ENCODE data around the gene PITPNM1. TPM values are rescaled to one million over a fixed set of nuclear protein-coding genes. Genes with fewer than 3 reads are reported as not detected.

PITPNM1 gene
- total and polyA plus RNA-seq, 2 of the 13 experiments (the other 11 are each of a cell fraction or from before 2014, with no cell fraction given), result 8.2 to 8.5 TPM

DNA sequence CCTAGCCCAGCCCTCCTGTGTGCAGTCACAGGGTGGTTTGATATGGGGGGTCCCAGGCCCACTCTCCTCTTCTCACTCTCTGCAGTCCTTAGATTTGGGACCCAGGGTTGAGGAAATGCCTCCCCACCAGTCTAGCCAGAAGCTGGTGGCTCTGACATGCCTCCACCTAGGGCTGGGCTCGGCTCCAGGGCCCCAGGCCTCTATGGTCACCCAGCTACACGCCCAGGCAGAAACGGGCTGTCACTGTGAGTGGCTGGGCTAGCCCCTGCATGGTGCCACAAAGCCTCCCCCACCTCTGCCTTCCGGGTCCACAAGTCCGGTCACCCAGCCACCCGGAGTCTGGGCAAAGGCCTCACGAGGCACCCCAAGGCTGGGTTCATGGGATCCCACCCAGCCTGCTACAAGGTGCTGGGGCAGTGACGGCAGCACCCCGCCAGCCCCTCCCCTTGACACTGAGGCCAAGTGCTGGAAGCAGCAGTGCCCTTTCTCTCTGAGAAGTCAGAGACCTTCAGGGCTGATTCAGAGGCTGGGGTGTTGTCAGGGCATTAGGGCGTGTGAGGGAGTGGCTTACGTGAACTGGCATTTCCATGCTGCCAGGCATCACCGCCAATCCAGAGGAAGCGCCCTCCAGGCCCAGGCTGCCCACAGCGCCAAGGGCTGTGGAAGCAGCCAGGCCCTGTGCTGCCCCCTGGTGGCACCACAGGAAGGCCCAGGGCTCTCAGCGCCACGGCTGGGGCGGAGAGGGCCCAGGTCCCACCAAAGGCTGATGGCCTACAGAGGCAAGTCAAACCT, 638 bp upstream of the PITPNM1 start (continued):
- peak; percentile 58; the same call in 1 of the 2 replicates for TF ChIP-seq GLI4 (CRISPR knock-in tag; IDR thresholded peaks at IDR 0.05; ENCODE audit: borderline replicate concordance)
- TF ChIP-seq ZKSCAN8 (CRISPR knock-in tag; IDR thresholded peaks at IDR 0.05; ENCODE audit: borderline replicate concordance), result no peak
- TF ChIP-seq ZNF883 (CRISPR knock-in tag; IDR thresholded peaks at IDR 0.05; ENCODE audit: not compliant biosample characterization), result peak; percentile 69
- TF ChIP-seq KLF11 (CRISPR knock-in tag; IDR thresholded peaks at IDR 0.05), result 0 out of 2 replicates have a peak, but pooled peaks have one; percentile 44
- 0 out of 2 replicates have a peak, but pooled peaks have one; percentile 15 for TF ChIP-seq ZNF629 (CRISPR knock-in tag; conservative IDR thresholded peaks at IDR 0.05)
- peak; percentile 34; the same call in 1 of the 2 replicates for TF ChIP-seq POLR2G (IDR thresholded peaks at IDR 0.05; ENCODE audit: low read depth, low read length)
- TF ChIP-seq NFYC (CRISPR knock-in tag; IDR thresholded peaks at IDR 0.05), result 0 out of 2 replicates have a peak, but pooled peaks have one; percentile 13
- TF ChIP-seq, protein P1, sequence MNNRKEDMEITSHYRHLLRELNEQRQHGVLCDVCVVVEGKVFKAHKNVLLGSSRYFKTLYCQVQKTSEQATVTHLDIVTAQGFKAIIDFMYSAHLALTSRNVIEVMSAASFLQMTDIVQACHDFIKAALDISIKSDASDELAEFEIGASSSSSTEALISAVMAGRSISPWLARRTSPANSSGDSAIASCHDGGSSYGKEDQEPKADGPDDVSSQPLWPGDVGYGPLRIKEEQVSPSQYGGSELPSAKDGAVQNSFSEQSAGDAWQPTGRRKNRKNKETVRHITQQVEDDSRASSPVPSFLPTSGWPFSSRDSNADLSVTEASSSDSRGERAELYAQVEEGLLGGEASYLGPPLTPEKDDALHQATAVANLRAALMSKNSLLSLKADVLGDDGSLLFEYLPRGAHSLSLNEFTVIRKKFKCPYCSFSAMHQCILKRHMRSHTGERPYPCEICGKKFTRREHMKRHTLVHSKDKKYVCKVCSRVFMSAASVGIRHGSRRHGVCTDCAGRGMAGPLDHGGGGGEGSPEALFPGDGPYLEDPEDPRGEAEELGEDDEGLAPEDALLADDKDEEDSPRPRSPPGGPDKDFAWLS (CRISPR knock-in tag; IDR thresholded peaks at IDR 0.05; ENCODE audit: borderline replicate concordance), result 0 out of 2 replicates have a peak, but pooled peaks have one; percentile 61
- TF ChIP-seq REL (CRISPR knock-in tag; conservative IDR thresholded peaks at IDR 0.05), result 0 out of 2 replicates have a peak, but pooled peaks have one; percentile 75
- TF ChIP-seq JARID2 (CRISPR knock-in tag; IDR thresholded peaks at IDR 0.05; ENCODE audit: insufficient replicate concordance), result no peak
- no peak for TF ChIP-seq ZNF550 (CRISPR knock-in tag; IDR thresholded peaks at IDR 0.05; ENCODE audit: borderline replicate concordance)
- no peak for TF ChIP-seq TSC22D2 (CRISPR knock-in tag; IDR thresholded peaks at IDR 0.05; ENCODE audit: borderline replicate concordance)
- no peak for TF ChIP-seq HMG20A (CRISPR knock-in tag; IDR thresholded peaks at IDR 0.05; ENCODE audit: borderline replicate concordance)
- peak; percentile 61 for TF ChIP-seq XRCC5 (optimal IDR thresholded peaks at IDR 0.05; ENCODE audit: low read length)
- TF ChIP-seq, protein P2, sequence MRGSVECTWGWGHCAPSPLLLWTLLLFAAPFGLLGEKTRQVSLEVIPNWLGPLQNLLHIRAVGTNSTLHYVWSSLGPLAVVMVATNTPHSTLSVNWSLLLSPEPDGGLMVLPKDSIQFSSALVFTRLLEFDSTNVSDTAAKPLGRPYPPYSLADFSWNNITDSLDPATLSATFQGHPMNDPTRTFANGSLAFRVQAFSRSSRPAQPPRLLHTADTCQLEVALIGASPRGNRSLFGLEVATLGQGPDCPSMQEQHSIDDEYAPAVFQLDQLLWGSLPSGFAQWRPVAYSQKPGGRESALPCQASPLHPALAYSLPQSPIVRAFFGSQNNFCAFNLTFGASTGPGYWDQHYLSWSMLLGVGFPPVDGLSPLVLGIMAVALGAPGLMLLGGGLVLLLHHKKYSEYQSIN (CRISPR knock-in tag; IDR thresholded peaks at IDR 0.05; ENCODE audit: borderline replicate concordance), result no peak
- TF ChIP-seq CREB1 (IDR thresholded peaks at IDR 0.05), result no peak
- peak; percentile 37; the same call in 1 of the 2 replicates for TF ChIP-seq CREB1 (CRISPR knock-in tag; IDR thresholded peaks at IDR 0.05)
- TF ChIP-seq NFATC3 (CRISPR knock-in tag; IDR thresholded peaks at IDR 0.05), result 0 out of 2 replicates have a peak, but pooled peaks have one; percentile 80
- 0 out of 2 replicates have a peak, but pooled peaks have one; percentile 31 for TF ChIP-seq SMAD3 (CRISPR knock-in tag; IDR thresholded peaks at IDR 0.05)
- TF ChIP-seq, protein P3, sequence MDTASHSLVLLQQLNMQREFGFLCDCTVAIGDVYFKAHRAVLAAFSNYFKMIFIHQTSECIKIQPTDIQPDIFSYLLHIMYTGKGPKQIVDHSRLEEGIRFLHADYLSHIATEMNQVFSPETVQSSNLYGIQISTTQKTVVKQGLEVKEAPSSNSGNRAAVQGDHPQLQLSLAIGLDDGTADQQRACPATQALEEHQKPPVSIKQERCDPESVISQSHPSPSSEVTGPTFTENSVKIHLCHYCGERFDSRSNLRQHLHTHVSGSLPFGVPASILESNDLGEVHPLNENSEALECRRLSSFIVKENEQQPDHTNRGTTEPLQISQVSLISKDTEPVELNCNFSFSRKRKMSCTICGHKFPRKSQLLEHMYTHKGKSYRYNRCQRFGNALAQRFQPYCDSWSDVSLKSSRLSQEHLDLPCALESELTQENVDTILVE (CRISPR knock-in tag; IDR thresholded peaks at IDR 0.05), result no peak
- peak; percentile 27 for TF ChIP-seq ASH2L (IDR thresholded peaks at IDR 0.05; ENCODE audit: insufficient read length, low read depth, low read length)
- TF ChIP-seq, protein P4, sequence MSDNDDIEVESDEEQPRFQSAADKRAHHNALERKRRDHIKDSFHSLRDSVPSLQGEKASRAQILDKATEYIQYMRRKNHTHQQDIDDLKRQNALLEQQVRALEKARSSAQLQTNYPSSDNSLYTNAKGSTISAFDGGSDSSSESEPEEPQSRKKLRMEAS (IDR thresholded peaks at IDR 0.05), result peak; percentile 78; the same call in 1 of the 2 replicates
- TF ChIP-seq TCF7 (IDR thresholded peaks at IDR 0.05; ENCODE audit: low read depth), result no peak
- TF ChIP-seq SSRP1 (CRISPR knock-in tag; IDR thresholded peaks at IDR 0.05), result no peak
- TF ChIP-seq, protein P5, sequence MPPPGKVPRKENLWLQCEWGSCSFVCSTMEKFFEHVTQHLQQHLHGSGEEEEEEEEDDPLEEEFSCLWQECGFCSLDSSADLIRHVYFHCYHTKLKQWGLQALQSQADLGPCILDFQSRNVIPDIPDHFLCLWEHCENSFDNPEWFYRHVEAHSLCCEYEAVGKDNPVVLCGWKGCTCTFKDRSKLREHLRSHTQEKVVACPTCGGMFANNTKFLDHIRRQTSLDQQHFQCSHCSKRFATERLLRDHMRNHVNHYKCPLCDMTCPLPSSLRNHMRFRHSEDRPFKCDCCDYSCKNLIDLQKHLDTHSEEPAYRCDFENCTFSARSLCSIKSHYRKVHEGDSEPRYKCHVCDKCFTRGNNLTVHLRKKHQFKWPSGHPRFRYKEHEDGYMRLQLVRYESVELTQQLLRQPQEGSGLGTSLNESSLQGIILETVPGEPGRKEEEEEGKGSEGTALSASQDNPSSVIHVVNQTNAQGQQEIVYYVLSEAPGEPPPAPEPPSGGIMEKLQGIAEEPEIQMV (CRISPR knock-in tag; IDR thresholded peaks at IDR 0.05; ENCODE audit: low read depth), result no peak

Measured in HepG2 (cell line).